Activated T-cell treated with anti-CD3 and anti-CD28 coated beads, Interleukin-2, amount 50 U/mL, for 24 hours (primary cell): ENCODE results near the gene NR1I2.

ENCODE experiments used
- DNase-seq: peaks from one replicate; pipeline ENCODE4 v3.0.0-alpha.2; 2020
- H3K27ac Mint-ChIP-seq: 2 replicates; pipeline ENCODE4 v1.8.0; 2020; ENCODE audit warnings: mild to moderate bottlenecking, mixed read lengths
- H3K27me3 Mint-ChIP-seq: 2 replicates; pipeline ENCODE4 v1.8.0; 2020; ENCODE audit warnings: mixed read lengths
- H3K36me3 Mint-ChIP-seq: 2 replicates; pipeline ENCODE4 v1.8.0; 2020; ENCODE audit warnings: low read depth, mixed read lengths
- H3K4me1 Mint-ChIP-seq: 2 replicates; pipeline ENCODE4 v1.8.0; 2020; ENCODE audit warnings: low read depth, mixed read lengths
- H3K4me3 Mint-ChIP-seq: 2 replicates; pipeline ENCODE4 v1.8.0; 2020; ENCODE audit warnings: mild to moderate bottlenecking, moderate library complexity, mixed read lengths
- H3K9me3 Mint-ChIP-seq: 2 replicates; pipeline ENCODE4 v1.8.0; 2020; ENCODE audit warnings: mixed read lengths

Gene NR1I2

DNA sequence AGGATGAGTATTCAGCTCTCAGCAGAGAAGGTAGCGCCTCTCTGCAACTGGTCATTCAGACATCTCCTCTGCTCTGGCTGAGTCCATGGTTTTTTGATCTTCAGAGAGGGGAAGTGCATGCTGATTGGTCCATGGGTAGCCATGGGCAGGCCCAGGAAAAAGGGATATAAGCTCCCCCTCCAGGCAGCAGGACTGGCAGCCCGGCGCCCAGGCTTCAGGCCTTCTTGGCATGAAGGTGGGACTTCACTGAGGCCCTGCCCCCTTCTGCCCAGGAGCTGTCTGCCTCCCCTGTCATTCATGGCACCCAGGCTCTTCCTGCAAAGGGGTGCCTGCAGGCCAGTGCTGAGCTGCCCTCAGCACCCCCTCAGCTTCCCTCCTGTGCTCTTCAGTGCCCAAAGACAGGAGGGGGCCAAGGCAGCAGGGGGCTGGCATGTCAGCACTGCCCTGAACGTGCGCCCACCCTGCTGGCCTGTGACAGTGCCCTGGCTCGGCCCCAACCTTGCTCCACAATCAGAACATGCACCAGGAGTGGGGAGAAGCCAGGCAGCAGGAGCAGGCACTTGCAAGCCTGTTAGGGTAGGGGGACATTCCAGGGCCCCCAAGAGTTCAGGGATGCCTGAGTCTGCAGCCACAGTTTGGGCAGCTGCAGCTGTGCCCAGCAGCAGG is 13.8 kb upstream of the NR1I2 start:
- Mint-ChIP-seq H3K27ac (no peak overlapping the region), H3K36me3 (no peaks in the 10 kb centered on the region), H3K9me3 (no peaks in the 10 kb centered on the region), H3K4me3 (no peak overlapping the region), H3K4me1 (no peaks in the 10 kb centered on the region), H3K27me3 (peaks cover 11% of the 10 kb centered on the region)
- DNase-seq = no peak

GRCh38 chr3:119768668-119769393 is 13.1 kb upstream of the NR1I2 start:
- H3K27ac Mint-ChIP-seq = no peak overlapping the region
- DNase-seq = no peak
- H3K9me3 Mint-ChIP-seq = no peaks in the 10 kb centered on the region
- H3K36me3 Mint-ChIP-seq = no peaks in the 10 kb centered on the region
- H3K27me3 Mint-ChIP-seq = peaks cover 10% of the 10 kb centered on the region
- H3K4me3 Mint-ChIP-seq = no peak overlapping the region
- no peaks in the 10 kb centered on the region for H3K4me1 Mint-ChIP-seq

GRCh38 chr3:119769394-119770149 is 12.3 kb upstream of the NR1I2 start:
- Mint-ChIP-seq H3K4me3 (no peak overlapping the region), H3K36me3 (no peaks in the 10 kb centered on the region)
- no peak for DNase-seq

DNA sequence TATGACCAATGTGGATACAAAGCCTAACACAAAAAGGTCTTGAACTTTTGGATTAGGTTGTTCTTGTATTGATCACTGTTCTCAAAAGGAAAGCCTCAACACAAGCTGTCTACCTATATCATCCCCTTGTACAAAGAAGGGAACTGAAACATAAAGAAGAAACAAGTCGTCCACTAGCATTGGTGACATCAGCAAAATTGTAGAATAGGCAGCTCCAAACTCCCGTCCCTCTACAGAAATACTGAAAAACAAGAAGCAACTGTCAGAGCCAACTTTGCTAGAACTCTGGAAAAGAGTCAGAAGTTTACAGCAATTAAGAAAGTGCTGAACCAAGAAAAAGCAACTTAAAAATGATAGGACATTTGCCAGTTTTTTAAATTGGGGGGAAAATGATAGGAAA is 7.5 kb upstream of the NR1I2 start:
- no peak for DNase-seq
- H3K9me3 Mint-ChIP-seq = peaks cover 7% of the 10 kb centered on the region
- no peak overlapping the region for H3K4me3 Mint-ChIP-seq
- H3K36me3 Mint-ChIP-seq = no peaks in the 10 kb centered on the region
- H3K27ac Mint-ChIP-seq = no peak overlapping the region
- no peaks in the 10 kb centered on the region for H3K4me1 Mint-ChIP-seq
- no peaks in the 10 kb centered on the region for H3K27me3 Mint-ChIP-seq

More at GRCh38 chr3:119769394-119770149, 12.3 kb upstream of the NR1I2 start:
- Mint-ChIP-seq H3K9me3 (no peaks in the 10 kb centered on the region), H3K27ac (no peak overlapping the region), H3K4me1 (no peaks in the 10 kb centered on the region), H3K27me3 (peaks cover 10% of the 10 kb centered on the region)

GRCh38 chr3:119776304-119776703 is 5.6 kb upstream of the NR1I2 start:
- Mint-ChIP-seq H3K36me3 (no peaks in the 10 kb centered on the region), H3K4me1 (peaks cover 4% of the 10 kb centered on the region), H3K27ac (no peak overlapping the region), H3K9me3 (peaks cover 7% of the 10 kb centered on the region), H3K27me3 (no peaks in the 10 kb centered on the region), H3K4me3 (no peak overlapping the region)
- no peak for DNase-seq

GRCh38 chr3:119778176-119778575 is 3.7 kb upstream of the NR1I2 start:
- H3K36me3 Mint-ChIP-seq = no peaks in the 10 kb centered on the region
- H3K9me3 Mint-ChIP-seq = peaks cover 7% of the 10 kb centered on the region
- H3K27me3 Mint-ChIP-seq = no peaks in the 10 kb centered on the region
- no peak overlapping the region for H3K4me3 Mint-ChIP-seq
- no peak overlapping the region for H3K27ac Mint-ChIP-seq
- DNase-seq = no peak
- H3K4me1 Mint-ChIP-seq = peaks cover 4% of the 10 kb centered on the region

GRCh38 chr3:119778811-119779210 is 3.1 kb upstream of the NR1I2 start:
- peaks cover 7% of the 10 kb centered on the region for H3K9me3 Mint-ChIP-seq
- H3K4me1 Mint-ChIP-seq = peaks cover 4% of the 10 kb centered on the region
- no peak for DNase-seq
- no peaks in the 10 kb centered on the region for H3K27me3 Mint-ChIP-seq
- H3K36me3 Mint-ChIP-seq = no peaks in the 10 kb centered on the region
- H3K27ac Mint-ChIP-seq = no peak overlapping the region
- no peak overlapping the region for H3K4me3 Mint-ChIP-seq

DNA sequence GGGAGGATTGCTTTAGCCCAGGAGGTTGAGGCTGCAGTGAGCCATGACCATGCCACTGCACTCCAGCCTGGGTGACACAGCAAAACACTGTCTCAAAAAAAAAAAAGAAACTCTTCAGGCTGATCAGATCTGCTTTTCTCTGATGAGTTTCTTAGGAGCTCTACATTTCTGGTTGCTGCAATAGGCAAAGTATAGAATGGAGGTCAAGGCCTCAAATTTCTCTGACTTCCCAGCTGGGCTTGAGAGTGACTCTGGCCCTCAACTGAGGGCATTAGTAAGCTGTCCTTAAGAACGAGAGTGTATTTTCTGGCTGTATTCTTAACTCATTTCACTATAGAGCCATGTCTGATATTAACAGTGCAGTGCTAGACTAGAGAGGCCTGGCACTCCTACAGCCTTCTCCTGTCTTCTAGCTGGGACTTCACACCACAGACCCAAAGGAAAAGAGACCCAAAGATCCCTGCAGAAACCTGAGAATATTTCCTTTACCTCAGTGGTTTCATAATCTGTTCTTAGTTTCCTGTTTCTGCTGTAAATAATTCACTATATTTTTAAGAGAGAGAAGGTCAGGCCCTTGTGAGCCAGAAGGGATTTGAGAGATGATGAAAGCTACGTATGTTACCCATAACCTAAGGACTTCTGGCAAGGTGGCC is 2.0 kb upstream of the NR1I2 start:
- no peaks in the 10 kb centered on the region for H3K27me3 Mint-ChIP-seq
- peaks cover 4% of the 10 kb centered on the region for H3K4me1 Mint-ChIP-seq
- peaks cover 7% of the 10 kb centered on the region for H3K9me3 Mint-ChIP-seq
- no peaks in the 10 kb centered on the region for H3K36me3 Mint-ChIP-seq
- no peak for DNase-seq
- H3K4me3 Mint-ChIP-seq = no peak overlapping the region
- H3K27ac Mint-ChIP-seq = no peak overlapping the region

- DNase-seq = no peak
- Mint-ChIP-seq H3K4me3 (no peak overlapping the region), H3K27me3 (no peaks in the 10 kb centered on the region)
Observed at GRCh38 chr3:119782460-119782859, 559 bp downstream of the NR1I2 start.

DNA sequence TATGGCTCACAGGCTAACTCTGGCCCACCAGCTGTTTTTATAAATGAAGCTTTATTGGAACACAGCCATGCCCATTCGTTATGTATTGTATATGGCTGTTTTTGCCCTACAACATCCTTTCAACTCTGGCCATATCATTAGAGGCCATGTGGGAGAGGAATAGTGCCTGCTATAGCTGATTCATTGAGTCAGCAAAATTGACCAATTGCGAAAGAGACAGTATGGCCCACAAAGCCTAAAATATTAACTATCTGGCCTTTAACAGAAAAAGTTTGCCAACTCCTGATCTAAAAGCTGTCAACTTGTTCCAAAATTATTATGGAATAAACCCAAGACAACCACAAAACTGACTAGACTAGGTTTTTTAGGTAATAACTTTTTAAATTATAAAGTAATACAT is 1.4 kb downstream of the NR1I2 start:
- no peak for DNase-seq
- Mint-ChIP-seq H3K4me1 (peaks cover 4% of the 10 kb centered on the region), H3K27ac (no peak overlapping the region), H3K36me3 (no peaks in the 10 kb centered on the region), H3K4me3 (no peak overlapping the region), H3K27me3 (no peaks in the 10 kb centered on the region), H3K9me3 (no peaks in the 10 kb centered on the region)

More at GRCh38 chr3:119782460-119782859, 559 bp downstream of the NR1I2 start:
- Mint-ChIP-seq H3K4me1 (peaks cover 4% of the 10 kb centered on the region), H3K9me3 (no peaks in the 10 kb centered on the region), H3K27ac (no peak overlapping the region), H3K36me3 (no peaks in the 10 kb centered on the region)

- Mint-ChIP-seq H3K27ac (no peak overlapping the region), H3K4me1 (peaks cover 4% of the 10 kb centered on the region), H3K4me3 (no peak overlapping the region), H3K9me3 (no peaks in the 10 kb centered on the region), H3K27me3 (no peaks in the 10 kb centered on the region), H3K36me3 (no peaks in the 10 kb centered on the region)
- DNase-seq = no peak
Observed at GRCh38 chr3:119783883-119784282, 2.0 kb downstream of the NR1I2 start.

- no peaks in the 10 kb centered on the region for H3K9me3 Mint-ChIP-seq
- no peak for DNase-seq
- H3K4me3 Mint-ChIP-seq = no peak overlapping the region
- no peaks in the 10 kb centered on the region for H3K27me3 Mint-ChIP-seq
- H3K36me3 Mint-ChIP-seq = no peaks in the 10 kb centered on the region
- H3K4me1 Mint-ChIP-seq = no peaks in the 10 kb centered on the region
- H3K27ac Mint-ChIP-seq = no peak overlapping the region
Observed at GRCh38 chr3:119786409-119786808, 4.5 kb downstream of the NR1I2 start.

- Mint-ChIP-seq H3K4me1 (no peaks in the 10 kb centered on the region), H3K36me3 (no peaks in the 10 kb centered on the region)
Observed at GRCh38 chr3:119790369-119790768, 8.5 kb downstream of the NR1I2 start.

DNA sequence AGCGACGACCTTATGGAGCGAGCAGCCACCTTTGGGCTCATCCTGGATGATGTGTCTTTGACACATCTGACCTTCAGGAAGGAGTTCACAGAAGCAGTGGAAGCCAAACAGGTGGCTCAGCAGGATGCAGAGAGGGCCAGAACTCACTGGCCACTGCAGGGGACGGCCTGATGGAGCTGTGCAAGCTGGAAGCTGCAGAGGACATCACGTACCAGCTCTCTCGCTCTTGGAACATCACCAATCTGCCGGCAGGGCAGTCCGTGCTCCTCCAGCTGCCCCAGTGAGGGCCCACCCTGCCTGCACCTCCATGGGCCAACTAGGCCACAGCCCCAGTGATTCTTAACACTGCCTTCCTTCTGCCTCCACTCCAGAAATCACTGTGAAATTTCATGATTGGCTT is 10.4 kb downstream of the NR1I2 start:
- Mint-ChIP-seq H3K9me3 (no peaks in the 10 kb centered on the region), H3K4me1 (no peaks in the 10 kb centered on the region), H3K4me3 (no peak overlapping the region), H3K27me3 (peaks cover 3% of the 10 kb centered on the region), H3K36me3 (no peaks in the 10 kb centered on the region), H3K27ac (no peak overlapping the region)
- DNase-seq = no peak

More at GRCh38 chr3:119790369-119790768, 8.5 kb downstream of the NR1I2 start:
- DNase-seq = no peak
- no peak overlapping the region for H3K4me3 Mint-ChIP-seq
- no peak overlapping the region for H3K27ac Mint-ChIP-seq
- H3K27me3 Mint-ChIP-seq = no peaks in the 10 kb centered on the region
- no peaks in the 10 kb centered on the region for H3K9me3 Mint-ChIP-seq
